Measurements from ENCODE around the gene LRFN2.

- TF ChIP-seq CTCF (IDR thresholded peaks at IDR 0.05) (no peak), EZH2 (IDR thresholded peaks at IDR 0.05; ENCODE audit: borderline replicate concordance, insufficient read depth, low read depth, low read length, poor library complexity, severe bottlenecking) (no peak)
These were observed 43.4 kb downstream of the LRFN2 start for GRCh38 chr6:40543776-40544175.
